Activated B cell treated with CpG ODN at 0.5 μM for 24 hours (primary cell): ENCODE results near the gene RXRG. TPM values are rescaled to one million over a fixed set of nuclear protein-coding genes. Genes with fewer than 3 reads are reported as not detected.
A peak's percentile ranks its signal among the peaks of the same experiment; 100 is the strongest.

Experiments used
- ATAC-seq: fragments of 200-7000 bp; cut with Tn5 transposase; one replicate; pipeline ENCODE4 v1.10.0; 2021; ENCODE audit warnings: low read depth, mild to moderate bottlenecking, moderate library complexity
- CTCF ChIA-PET: fragments of 350-600 bp; sonication (Branson Sonifier 250); formaldehyde crosslinking; loops from one replicate; lab custom pipeline; 2021; ENCODE audit warnings: antibody characterized with exemption; lab: Charles Lee
- POLR2A ChIA-PET: fragments of 350-600 bp; sonication (Branson Sonifier 250); formaldehyde crosslinking; loops from one replicate; lab custom pipeline; 2021; ENCODE audit warnings: antibody characterized with exemption; lab: Charles Lee
- DNase-seq: peaks from one replicate; pipeline ENCODE4 v3.0.0; 2022
- H3K27ac Mint-ChIP-seq: one replicate; pipeline ENCODE4 v1.8.0; 2020; ENCODE audit warnings: mixed read lengths
- H3K27me3 Mint-ChIP-seq: one replicate; pipeline ENCODE4 v1.8.0; 2021; ENCODE audit warnings: mixed read lengths
- H3K36me3 Mint-ChIP-seq: one replicate; pipeline ENCODE4 v1.8.0; 2021; ENCODE audit warnings: low read depth, mixed read lengths
- H3K4me1 Mint-ChIP-seq: one replicate; pipeline ENCODE4 v1.8.0; 2021; ENCODE audit warnings: mixed read lengths
- H3K4me3 Mint-ChIP-seq: one replicate; pipeline ENCODE4 v1.8.0; 2020; ENCODE audit warnings: mild to moderate bottlenecking, mixed read lengths
- H3K9me3 Mint-ChIP-seq: one replicate; pipeline ENCODE4 v1.8.0; 2020; ENCODE audit warnings: mixed read lengths
- CTCF ChIP-seq: fragments of 200-600 bp; IDR thresholded peaks from one replicate; pipeline ENCODE4 v1.8.0; 2022; ENCODE audit warnings: antibody characterized with exemption, mild to moderate bottlenecking
- intact Hi-C: fragments of 100-400 bp; cut with micrococcal nuclease; formaldehyde crosslinking; loops from one replicate; pipeline ENCODE4 v1.15.1; 2024
- total RNA-seq: library from RNA; stranded (reverse); gene quantifications from 2 replicates; pipeline ENCODE4 v1.2.3, GENCODE V29; 2022

The RXRG gene
- total RNA-seq, 1 donor from 2014 or later = not detected

- Mint-ChIP-seq H3K27me3 (peaks cover 53% of the 10 kb centered on the region), H3K36me3 (peaks cover 2% of the 10 kb centered on the region), H3K4me1 (peaks cover 15% of the 10 kb centered on the region), H3K27ac (no peak overlapping the region), H3K4me3 (no peak overlapping the region), H3K9me3 (no peaks in the 10 kb centered on the region)
- POLR2A ChIA-PET = no interaction called here
- DNase-seq = no peak
- no peak for TF ChIP-seq CTCF
- no peak for ATAC-seq
- intact Hi-C loops = no loop called here
- CTCF ChIA-PET = interaction anchor here (1.0 to 7.1 kb wide), 2 partner anchors 10 to 198 kb away, joined by 4 to 96 read pairs; no protein-coding TSS in a partner anchor
Observed at GRCh38 chr1:165395901-165396300, 49.0 kb downstream of the RXRG start.

GRCh38 chr1:165395478-165395877 lies 49.4 kb downstream of the RXRG start:
- H3K4me1 Mint-ChIP-seq = peaks cover 15% of the 10 kb centered on the region

GRCh38 chr1:165392634-165393571 lies 52.0 kb downstream of the RXRG start:
- H3K27me3 Mint-ChIP-seq = peaks cover 58% of the 10 kb centered on the region
- peaks cover 2% of the 10 kb centered on the region for H3K36me3 Mint-ChIP-seq
- ChIA-PET POLR2A (interaction anchor here (0.7 to 1.4 kb wide), 3 partner anchors 200 to 376 kb away, joined by 3 to 5 read pairs (median 3); partner anchors contain the start of genes ALDH9A1 and TMCO1), CTCF (interaction anchor here (0.6 to 7.1 kb wide), 18 partner anchors 8 to 1088 kb away, joined by 3 to 96 read pairs (median 4); partner anchors contain the start of gene MGST3)
- no peaks in the 10 kb centered on the region for H3K9me3 Mint-ChIP-seq
- ATAC-seq (peak; percentile 99), DNase-seq (peak; percentile 88)
- peak; percentile 57 for TF ChIP-seq CTCF
- H3K27ac Mint-ChIP-seq = peak overlapping the region; percentile 77
- intact Hi-C loops = loop anchor here (1.0 to 2.0 kb wide), 10 partner anchors 26 to 1086 kb away; partner anchors contain the start of genes ALDH9A1, MGST3, TMCO1 and UCK2
- peak overlapping the region; percentile 42 for H3K4me3 Mint-ChIP-seq
- peaks cover 15% of the 10 kb centered on the region for H3K4me1 Mint-ChIP-seq

More at GRCh38 chr1:165395478-165395877, 49.4 kb downstream of the RXRG start:
- no peak for TF ChIP-seq CTCF
- POLR2A ChIA-PET = no interaction called here
- DNase-seq = no peak
- ATAC-seq = no peak
- Mint-ChIP-seq H3K27me3 (peaks cover 53% of the 10 kb centered on the region), H3K36me3 (peaks cover 2% of the 10 kb centered on the region), H3K27ac (no peak overlapping the region), H3K4me3 (no peak overlapping the region), H3K9me3 (no peaks in the 10 kb centered on the region)
- CTCF ChIA-PET = interaction anchor here (1.0 to 7.1 kb wide), 2 partner anchors 10 to 198 kb away, joined by 4 to 96 read pairs; no protein-coding TSS in a partner anchor
- intact Hi-C loops = no loop called here

- no peaks in the 10 kb centered on the region for H3K9me3 Mint-ChIP-seq
- TF ChIP-seq CTCF = no peak
- ChIA-PET CTCF (interaction anchor here (1.1 kb wide), 1 partner anchor 22 kb away, joined by 5 read pairs; no protein-coding TSS in a partner anchor), POLR2A (no interaction called here)
- intact Hi-C loops = no loop called here
- ATAC-seq = no peak
- peaks cover 2% of the 10 kb centered on the region for H3K36me3 Mint-ChIP-seq
- DNase-seq = no peak
- H3K4me1 Mint-ChIP-seq = peaks cover 15% of the 10 kb centered on the region
- H3K27me3 Mint-ChIP-seq = peaks cover 66% of the 10 kb centered on the region
- no peak overlapping the region for H3K27ac Mint-ChIP-seq
- H3K4me3 Mint-ChIP-seq = no peak overlapping the region
Observed at GRCh38 chr1:165389609-165390008, 55.3 kb downstream of the RXRG start.

GRCh38 chr1:165387961-165388360 lies 57.0 kb downstream of the RXRG start:
- Mint-ChIP-seq H3K27me3 (peaks cover 71% of the 10 kb centered on the region), H3K9me3 (no peaks in the 10 kb centered on the region), H3K4me3 (no peak overlapping the region), H3K36me3 (peaks cover under 1% of the 10 kb centered on the region), H3K27ac (no peak overlapping the region), H3K4me1 (peaks cover 6% of the 10 kb centered on the region)
- ChIA-PET POLR2A (no interaction called here), CTCF (interaction anchor here (1.3 to 1.7 kb wide), 2 partner anchors 19 to 20 kb away, joined by 5 to 6 read pairs; no protein-coding TSS in a partner anchor)
- intact Hi-C loops = no loop called here
- no peak for TF ChIP-seq CTCF
- DNase-seq (no peak), ATAC-seq (no peak)
